ENCODE results near the gene ARNT2.

DNA sequence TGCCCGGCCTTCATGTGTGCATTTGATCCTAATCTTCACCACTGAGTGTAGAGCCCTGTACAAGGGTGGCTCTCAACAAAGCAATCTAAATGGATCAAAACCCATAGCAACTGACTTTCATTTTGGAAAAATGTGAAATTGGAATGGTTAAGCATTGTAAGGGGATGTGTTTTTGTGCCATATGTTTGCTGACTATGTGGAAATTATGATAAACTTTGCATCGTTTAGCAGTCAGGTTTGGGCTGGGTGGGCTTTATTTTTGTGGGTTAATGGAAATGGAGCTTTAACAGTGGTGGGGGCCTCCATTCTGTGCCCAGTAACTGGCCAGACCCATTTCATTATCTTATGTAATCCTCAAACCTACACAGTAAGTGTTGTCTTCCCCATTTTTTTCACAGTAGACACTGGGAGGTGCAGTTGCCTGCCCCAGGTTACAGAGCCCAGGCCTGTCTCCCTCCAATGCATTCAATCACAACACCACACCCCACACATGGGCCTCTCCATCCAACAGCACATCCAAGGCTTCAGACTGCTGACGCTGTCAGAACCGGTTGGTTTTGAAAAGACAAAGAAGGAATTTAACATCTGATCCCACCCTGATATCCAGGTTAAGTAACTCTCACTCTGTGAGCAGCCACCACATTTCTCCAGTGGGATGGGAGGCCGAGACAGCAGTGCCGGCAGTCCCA is 154.6 kb downstream of the ARNT2 start:
- TF ChIP-seq, protein P1, sequence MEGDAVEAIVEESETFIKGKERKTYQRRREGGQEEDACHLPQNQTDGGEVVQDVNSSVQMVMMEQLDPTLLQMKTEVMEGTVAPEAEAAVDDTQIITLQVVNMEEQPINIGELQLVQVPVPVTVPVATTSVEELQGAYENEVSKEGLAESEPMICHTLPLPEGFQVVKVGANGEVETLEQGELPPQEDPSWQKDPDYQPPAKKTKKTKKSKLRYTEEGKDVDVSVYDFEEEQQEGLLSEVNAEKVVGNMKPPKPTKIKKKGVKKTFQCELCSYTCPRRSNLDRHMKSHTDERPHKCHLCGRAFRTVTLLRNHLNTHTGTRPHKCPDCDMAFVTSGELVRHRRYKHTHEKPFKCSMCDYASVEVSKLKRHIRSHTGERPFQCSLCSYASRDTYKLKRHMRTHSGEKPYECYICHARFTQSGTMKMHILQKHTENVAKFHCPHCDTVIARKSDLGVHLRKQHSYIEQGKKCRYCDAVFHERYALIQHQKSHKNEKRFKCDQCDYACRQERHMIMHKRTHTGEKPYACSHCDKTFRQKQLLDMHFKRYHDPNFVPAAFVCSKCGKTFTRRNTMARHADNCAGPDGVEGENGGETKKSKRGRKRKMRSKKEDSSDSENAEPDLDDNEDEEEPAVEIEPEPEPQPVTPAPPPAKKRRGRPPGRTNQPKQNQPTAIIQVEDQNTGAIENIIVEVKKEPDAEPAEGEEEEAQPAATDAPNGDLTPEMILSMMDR (IDR thresholded peaks at IDR 0.05) = no peak
- no peak for TF ChIP-seq POLR2AphosphoS5 (IDR thresholded peaks at IDR 0.05; ENCODE audit: insufficient read depth in 1 of 2, low read depth in 1 of 2)
- TF ChIP-seq POLR2A (IDR thresholded peaks at IDR 0.05) = no peak

Measured in vagina (tissue), 2 donors.